ENCODE data around the gene ALS2.
A peak's percentile ranks its signal among the peaks of the same experiment; 100 is the strongest.
"Not testable (repeated sequence)": the region's sequence is repeated elsewhere in the genome, so short reads cannot be mapped to it uniquely, and the experiment has no call there.

The ALS2 gene

GRCh38 chr2:201780674-201781493, at the start of gene ALS2:
ALS2 (minus strand) TSS chr2:201780933; CDS start chr2:201768885, 12,048 bp downstream.
- peak; percentile 91 for DNase-seq

GRCh38 chr2:201828220-201828619, 47.5 kb upstream of the ALS2 start:
- DNase-seq: no peak

- no peak for DNase-seq
Measured at GRCh38 chr2:201827621-201828020, 46.9 kb upstream of the ALS2 start.

- DNase-seq: no peak
Measured at GRCh38 chr2:201824212-201824611, 43.5 kb upstream of the ALS2 start.

- no peak for DNase-seq
Measured at GRCh38 chr2:201821080-201821479, 40.3 kb upstream of the ALS2 start.

- DNase-seq: no peak
Measured at GRCh38 chr2:201820383-201821007, 39.8 kb upstream of the ALS2 start.

GRCh38 chr2:201816657-201817575, 36.2 kb upstream of the ALS2 start:
- no peak for DNase-seq

GRCh38 chr2:201813996-201814760, 33.4 kb upstream of the ALS2 start:
- no peak for DNase-seq

GRCh38 chr2:201810604-201811003, 29.9 kb upstream of the ALS2 start:
- not testable (repeated sequence) for DNase-seq

- no peak for DNase-seq
Measured at GRCh38 chr2:201809633-201810032, 28.9 kb upstream of the ALS2 start.

GRCh38 chr2:201808027-201808426, 27.3 kb upstream of the ALS2 start:
- no peak for DNase-seq

GRCh38 chr2:201807452-201807999, 26.8 kb upstream of the ALS2 start:
- DNase-seq: no peak

GRCh38 chr2:201806442-201807170, 25.9 kb upstream of the ALS2 start, which contains the start of gene CDK15:
CDK15 (plus strand) TSS chr2:201806537; CDS start chr2:201806665, 128 bp downstream.
- DNase-seq: no peak

GRCh38 chr2:201798914-201799285, 18.2 kb upstream of the ALS2 start:
- DNase-seq: not testable (repeated sequence)

- DNase-seq: no peak
Measured at GRCh38 chr2:201798252-201798913, 17.6 kb upstream of the ALS2 start.

GRCh38 chr2:201797175-201797840, 16.6 kb upstream of the ALS2 start:
- DNase-seq: no peak

- no peak for DNase-seq
Measured at GRCh38 chr2:201796478-201796865, 15.7 kb upstream of the ALS2 start.

- DNase-seq: no peak
Measured at GRCh38 chr2:201795607-201796477, 15.1 kb upstream of the ALS2 start.

GRCh38 chr2:201794294-201794693, 13.6 kb upstream of the ALS2 start:
- no peak for DNase-seq
